Measurements from ENCODE around the gene OCSTAMP.
A peak's percentile ranks its signal among the peaks of the same experiment; 100 is the strongest.

OCSTAMP gene

DNA sequence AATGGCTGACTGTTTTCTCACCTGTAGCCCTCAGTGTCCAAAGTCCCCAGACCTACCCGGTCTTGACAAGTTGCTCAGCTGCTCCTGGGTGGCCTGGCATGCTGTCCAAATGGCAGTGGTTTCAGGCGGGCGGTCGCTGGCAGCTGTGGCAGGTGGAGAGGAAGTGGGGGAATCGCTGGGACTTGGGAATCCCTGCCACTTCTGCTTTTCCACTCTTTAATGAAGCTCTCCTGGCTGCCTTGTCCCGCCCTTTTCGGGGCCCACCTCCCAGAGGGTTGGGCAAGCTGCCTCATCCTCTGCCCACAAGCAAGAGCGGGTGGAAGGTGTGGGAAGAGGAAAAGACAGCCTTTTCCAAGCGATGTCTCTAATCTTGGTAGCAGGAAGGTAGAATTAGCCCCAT is at the start of gene OCSTAMP:
TSS of gene OCSTAMP (minus strand) at position 194 of the 400 bp plus-strand sequence. CDS start at position 100, 94 bp downstream.
- peak; percentile 61 to 74 (median 62) for DNase-seq

DNA sequence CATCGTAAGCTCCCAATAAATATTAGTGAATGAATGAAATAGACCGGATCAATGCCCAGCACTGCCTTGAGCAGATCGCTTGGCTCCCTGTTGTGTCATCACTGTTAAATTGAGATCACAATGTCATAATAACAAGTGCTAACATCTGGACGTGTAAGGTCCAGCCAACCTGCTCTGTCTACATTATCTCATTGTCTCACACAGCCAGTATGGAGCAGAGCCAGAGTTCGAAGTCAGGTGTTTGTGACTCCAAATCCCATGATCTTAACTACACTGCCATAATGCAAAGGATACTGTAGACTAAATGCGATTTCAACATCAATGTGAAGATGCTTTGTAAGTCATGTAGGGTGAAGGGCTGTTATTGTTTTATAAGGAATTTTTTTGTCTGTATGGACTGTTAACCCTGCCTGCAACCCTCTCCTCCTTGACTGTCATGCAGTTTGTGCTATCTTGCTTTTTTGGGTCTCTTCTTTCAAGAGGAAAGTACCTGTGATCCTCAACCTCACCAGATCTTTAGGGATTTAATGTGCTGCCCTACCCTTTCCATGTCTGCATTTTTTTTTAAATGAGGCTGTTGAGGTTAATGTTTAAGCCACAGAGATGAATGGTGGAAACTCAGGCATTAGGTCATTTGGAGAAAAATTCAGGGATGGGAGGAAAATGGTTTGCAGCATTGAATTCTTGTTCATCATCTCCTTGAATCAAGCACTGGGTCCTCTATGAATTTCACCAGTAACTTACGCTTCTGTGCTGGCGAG is 49.0 kb upstream of the OCSTAMP start:
- DNase-seq, result no peak

- DNase-seq, result no peak
These were observed 45.5 kb upstream of the OCSTAMP start for GRCh38 chr20:46595933-46596332.

DNA sequence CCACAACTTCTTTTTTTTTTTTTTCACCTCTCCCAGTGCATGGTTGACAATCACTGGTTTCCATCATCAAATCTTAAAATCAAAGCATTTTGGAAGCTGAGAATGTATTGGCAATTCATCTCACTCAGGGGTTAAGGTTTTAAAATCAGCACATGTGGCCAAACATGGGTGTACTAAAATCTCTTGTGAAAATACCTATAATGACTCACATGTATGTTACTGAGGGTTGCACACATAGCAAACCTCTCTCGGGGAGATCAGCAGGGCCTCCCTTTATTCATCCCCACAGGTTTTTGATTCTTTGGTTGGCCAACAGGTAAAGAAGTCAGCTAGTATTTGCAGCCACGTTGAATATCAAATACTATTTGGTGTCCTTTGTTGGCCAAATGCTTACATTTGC is 44.3 kb upstream of the OCSTAMP start:
- DNase-seq, result no peak

DNA sequence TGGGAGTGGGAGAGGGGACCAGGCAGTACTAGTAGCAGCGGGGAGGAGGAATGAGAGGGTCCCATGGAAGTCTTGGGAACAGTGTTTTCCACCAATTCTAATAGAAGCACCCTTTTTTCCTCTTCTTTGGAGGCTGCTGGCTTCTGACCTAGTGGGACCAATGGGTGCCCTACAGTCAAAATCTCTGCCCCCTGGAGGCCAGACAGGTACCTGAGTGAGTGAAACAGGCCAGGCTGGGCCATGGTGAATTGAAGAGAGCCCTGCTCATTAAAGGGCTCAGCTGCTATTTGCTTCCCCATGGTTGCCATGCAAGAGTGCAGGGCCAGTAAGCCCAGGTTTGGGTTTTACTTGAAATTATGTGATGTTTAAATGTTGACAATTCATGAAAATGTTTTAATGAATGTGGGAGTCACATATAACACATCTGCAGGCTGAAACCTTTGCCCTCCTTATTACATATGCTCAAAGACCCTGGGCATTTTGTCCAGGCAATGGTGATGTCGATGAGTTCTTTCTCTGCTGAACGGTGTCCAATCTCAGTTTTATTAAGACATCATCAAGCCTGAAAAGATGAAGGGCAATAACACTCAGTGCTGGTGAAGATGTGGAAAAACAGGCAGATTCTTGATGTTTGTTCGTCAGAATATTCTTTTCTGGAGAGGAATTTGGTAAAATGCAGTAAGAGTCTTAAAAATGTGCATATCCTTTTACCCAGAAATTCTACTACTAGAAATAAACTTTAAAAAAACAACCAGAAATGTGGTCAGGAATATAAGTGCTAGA is 42.3 kb upstream of the OCSTAMP start:
- peak in 2 of 3 donors; percentile 38 to 50 for DNase-seq

GRCh38 chr20:46590443-46590842 is 40.0 kb upstream of the OCSTAMP start:
- DNase-seq, result no peak

GRCh38 chr20:46588532-46589511 is 38.4 kb upstream of the OCSTAMP start:
- peak in 1 of 3 donors; percentile 27 for DNase-seq

- no peak for DNase-seq
These were observed 37.5 kb upstream of the OCSTAMP start for GRCh38 chr20:46587986-46588385.

DNA sequence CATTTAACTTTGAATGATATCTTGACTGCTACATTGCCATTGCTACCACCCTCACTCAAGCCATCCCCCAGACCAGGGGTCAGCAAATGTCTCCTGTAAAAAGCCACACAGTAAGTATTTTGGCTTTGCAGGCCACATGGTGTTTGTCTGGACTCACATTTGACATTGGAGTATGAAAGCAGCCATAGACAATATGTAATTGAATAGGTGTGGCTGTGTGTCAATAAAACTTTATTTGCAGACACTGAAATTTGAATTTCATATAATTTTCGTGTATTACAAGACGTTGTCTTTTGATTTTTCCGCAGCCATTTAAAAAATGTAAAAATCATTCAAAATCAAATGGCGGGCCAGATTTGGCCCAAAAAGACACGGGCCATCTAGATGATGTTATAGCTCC is 36.3 kb upstream of the OCSTAMP start:
- DNase-seq, result no peak

DNA sequence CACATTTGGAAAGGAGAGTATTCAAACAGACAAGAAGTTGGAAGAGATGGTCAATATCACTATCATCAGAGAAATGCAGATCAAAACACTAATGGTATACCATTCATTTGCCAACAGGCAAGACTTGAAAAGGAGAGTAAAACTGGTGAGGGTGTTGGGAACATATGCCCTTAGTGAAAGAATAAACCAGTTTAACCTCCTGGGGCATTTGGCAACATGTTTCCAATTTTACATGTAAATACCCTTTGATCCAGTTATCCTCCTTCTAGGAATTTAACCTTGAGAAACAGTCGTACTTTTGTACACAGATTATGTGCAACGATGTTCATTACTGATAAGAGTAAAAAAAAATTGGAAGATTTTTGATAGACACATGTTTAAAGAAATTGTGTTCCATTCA is 34.1 kb upstream of the OCSTAMP start:
- no peak for DNase-seq

- DNase-seq, result no peak
These were observed 33.2 kb upstream of the OCSTAMP start for GRCh38 chr20:46583411-46584214.

GRCh38 chr20:46582648-46583047 is 32.2 kb upstream of the OCSTAMP start:
- DNase-seq, result no peak

- peak; percentile 51 to 60 (median 53) for DNase-seq
These were observed 30.9 kb upstream of the OCSTAMP start for GRCh38 chr20:46581391-46581790.

GRCh38 chr20:46580613-46581205 is 30.3 kb upstream of the OCSTAMP start:
- no peak for DNase-seq

DNA sequence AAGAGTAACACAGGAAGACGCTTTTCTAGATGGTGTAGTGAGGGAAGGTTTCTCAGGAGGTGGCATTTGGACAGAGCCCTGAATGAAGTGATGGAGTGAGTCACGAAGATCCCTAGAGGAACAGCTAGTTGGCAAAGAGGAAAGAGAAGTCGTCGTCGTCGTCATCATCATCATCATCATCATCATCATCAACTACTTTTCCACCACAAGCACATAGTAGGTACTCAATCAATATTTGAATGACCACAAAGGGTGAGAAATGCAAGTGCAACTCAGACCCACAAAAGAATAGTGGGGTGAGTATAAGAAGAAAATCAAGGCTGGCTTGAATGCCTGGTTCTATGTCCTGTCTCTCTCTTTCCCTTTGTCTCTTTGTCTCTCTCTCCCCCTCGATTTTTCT is 28.3 kb upstream of the OCSTAMP start:
- no peak for DNase-seq

- DNase-seq, result no peak
These were observed 26.4 kb upstream of the OCSTAMP start for GRCh38 chr20:46576774-46577395.

GRCh38 chr20:46575937-46576461 is 25.5 kb upstream of the OCSTAMP start:
- DNase-seq, result peak; percentile 81 to 91 (median 85)

DNA sequence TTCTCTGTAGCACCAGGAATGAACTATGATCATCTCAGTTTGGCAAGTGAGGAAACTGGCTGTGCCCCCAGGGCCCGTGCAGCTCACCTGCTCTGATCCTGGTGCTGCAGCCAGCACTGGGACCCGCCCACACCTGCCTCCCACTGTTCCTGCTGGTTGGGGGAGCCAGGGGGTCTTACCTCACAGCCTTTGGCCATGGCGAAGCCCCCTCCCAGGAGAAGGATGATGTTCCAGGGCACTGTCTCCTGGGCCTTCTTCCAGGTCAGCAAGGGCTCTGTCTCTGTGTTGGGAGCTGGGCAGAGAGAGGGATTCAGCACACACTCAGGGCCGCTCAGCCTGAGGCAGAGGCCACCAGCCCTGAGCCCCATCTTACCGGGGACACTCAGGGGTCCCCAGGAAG is 24.9 kb upstream of the OCSTAMP start:
- DNase-seq, result no peak

DNA sequence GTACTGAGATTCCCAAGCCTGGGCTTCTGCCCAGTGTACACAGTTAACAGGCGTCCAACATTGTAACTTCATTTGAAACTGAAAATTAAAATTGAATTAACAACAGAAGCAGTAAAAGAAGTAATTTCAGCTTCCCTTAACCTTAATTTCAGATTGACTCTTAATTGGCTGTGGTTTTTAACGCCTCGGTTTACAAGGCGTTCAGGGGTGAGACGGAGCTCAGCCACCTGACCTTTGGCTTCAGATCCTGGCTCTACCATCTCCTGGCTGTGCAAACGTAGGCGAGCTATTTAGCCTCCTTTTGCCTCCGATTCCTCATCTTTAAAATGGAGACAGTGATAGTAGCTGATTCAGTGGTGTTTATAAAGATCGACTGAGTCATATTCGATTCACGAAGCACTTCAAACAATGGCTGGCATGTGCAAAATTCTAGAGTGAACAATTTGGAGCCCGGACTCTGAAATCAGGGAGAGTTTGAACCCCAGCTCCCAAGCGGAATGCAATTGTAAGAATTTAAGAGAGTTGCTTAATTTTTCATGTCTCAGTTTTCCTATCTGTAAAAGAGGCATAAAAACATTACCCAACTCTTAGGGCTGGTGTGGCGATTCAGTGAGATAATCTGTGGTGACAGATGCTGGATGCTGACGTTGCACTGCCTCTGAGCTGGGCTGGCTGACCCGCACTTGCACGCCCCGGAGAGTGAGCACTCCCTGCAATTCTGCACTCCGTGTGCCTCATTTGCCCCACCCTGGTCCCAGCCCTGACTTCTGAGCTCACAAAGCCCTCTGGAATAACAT is 23.5 kb upstream of the OCSTAMP start:
- DNase-seq, result no peak

DNA sequence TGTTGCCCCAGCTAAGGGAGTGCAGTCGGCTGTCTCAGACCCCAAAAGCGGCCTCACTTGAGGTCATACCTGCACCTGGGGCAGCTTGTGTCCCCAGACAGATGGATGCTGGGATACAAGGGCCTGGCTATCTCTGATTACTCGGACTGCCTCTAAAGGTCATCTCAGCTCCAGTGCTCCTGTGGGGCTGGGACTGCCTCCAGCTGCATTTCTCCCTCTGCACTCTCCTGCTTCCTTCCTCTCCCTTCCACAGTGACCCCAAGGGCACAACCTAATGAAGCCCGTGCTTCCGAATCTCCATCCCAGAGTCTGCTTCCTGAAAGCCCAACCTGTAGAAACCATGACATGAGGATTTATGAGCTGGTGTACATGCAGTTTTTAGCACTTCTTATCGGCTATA is 22.8 kb upstream of the OCSTAMP start:
- DNase-seq, result no peak
